Esophagus squamous epithelium (tissue), 4 donors: ENCODE measurements around the gene SLC7A6.

ENCODE experiments used
- CTCF ChIP-seq, 6 experiments: fragments of 450-650 bp in 4 of 6; fragments of 200-600 bp in 2 of 6; sonication (generic) in 2 of 6; IDR thresholded peaks; one replicate each; pipeline ENCODE4 v1.5.1; 2016 to 2019; ENCODE audit warnings: antibody characterized with exemption in 6 of 6, mild to moderate bottlenecking in 4 of 6, moderate library complexity in 4 of 6
- POLR2A ChIP-seq, 4 donors: fragments of 450-650 bp; IDR thresholded peaks; one replicate each; pipeline ENCODE4 v1.6.1; 2017; ENCODE audit warnings: antibody characterized with exemption in 4 of 4, mild to moderate bottlenecking in 4 of 4, moderate library complexity in 3 of 4

GRCh38 chr16:68251832-68252231 lies 12.5 kb upstream of the SLC7A6 start:
- TF ChIP-seq CTCF (IDR thresholded peaks at IDR 0.05) (no peak), POLR2A (IDR thresholded peaks at IDR 0.05) (no peak)
